Neuronal stem cell (in vitro differentiated cells): ENCODE measurements around the gene MAVS.
A peak's percentile ranks its signal among the peaks of the same experiment; 100 is the strongest.

Experiments
- DNase-seq: peaks from one replicate; pipeline ENCODE4 v3.0.0-alpha.2; 2013; ENCODE audit warnings: low spot score
- H2AFZ ChIP-seq: one replicate; pipeline ENCODE4 v1.6.1; 2013; ENCODE audit warnings: mild to moderate bottlenecking, low read length, inconsistent platforms
- H2AK5ac ChIP-seq: 2 replicates; pipeline ENCODE4 v1.6.1; 2013; ENCODE audit warnings: low read depth, mild to moderate bottlenecking, inconsistent platforms, low read length, moderate library complexity, mixed read lengths
- H2BK120ac ChIP-seq: 2 replicates; pipeline ENCODE4 v1.6.1; 2013; ENCODE audit warnings: low read depth, mild to moderate bottlenecking, inconsistent platforms, low read length, moderate library complexity, mixed read lengths
- H2BK12ac ChIP-seq: one replicate; pipeline ENCODE4 v1.6.1; 2013; ENCODE audit warnings: low read length, inconsistent platforms
- H2BK15ac ChIP-seq: 2 replicates; pipeline ENCODE4 v1.6.1; 2013; ENCODE audit warnings: mild to moderate bottlenecking, low read length, inconsistent platforms, mixed read lengths
- H2BK5ac ChIP-seq: one replicate; pipeline ENCODE4 v1.6.1; 2013; ENCODE audit warnings: inconsistent platforms, mild to moderate bottlenecking, low read length, moderate library complexity
- H3K14ac ChIP-seq: one replicate; pipeline ENCODE4 v1.6.1; 2013; ENCODE audit warnings: low read length, inconsistent platforms
- H3K18ac ChIP-seq: 2 replicates; pipeline ENCODE4 v1.6.1; 2013; ENCODE audit warnings: low read length, inconsistent platforms
- H3K23ac ChIP-seq: 2 replicates; pipeline ENCODE4 v1.6.1; 2013; ENCODE audit warnings: low read depth, mild to moderate bottlenecking, mixed read lengths, low read length, inconsistent platforms; ENCODE audit not compliant: poor library complexity
- H3K27ac ChIP-seq: replicated peaks from 3 replicates; pipeline ENCODE4 v1.5.1; 2013; ENCODE audit warnings: low read length, inconsistent platforms
- H3K27me3 ChIP-seq, 3 experiments: 2 replicates each; pipeline ENCODE4 v1.6.1; 2013; ENCODE audit warnings: low read length in 3 of 3, mild to moderate bottlenecking in 2 of 3, inconsistent platforms in 1 of 3, low read depth in 1 of 3, mixed read lengths in 1 of 3, moderate library complexity in 1 of 3; ENCODE audit not compliant: control insufficient read depth in 3 of 3, insufficient read depth in 3 of 3
- H3K36me3 ChIP-seq, 2 donors: replicated peaks in 1 of 2; 2 replicates each; pipeline ENCODE4 v1.6.1; 2013; ENCODE audit warnings: low read length in 2 of 2; ENCODE audit not compliant: control insufficient read depth in 2 of 2, insufficient read depth in 2 of 2
- H3K4ac ChIP-seq: 2 replicates; pipeline ENCODE4 v1.6.1; 2013; ENCODE audit warnings: inconsistent platforms, mild to moderate bottlenecking, low read length, moderate library complexity
- H3K4me1 ChIP-seq, 2 donors: 1 replicate in 1 of 2; 2 replicates in 1 of 2; pipeline ENCODE4 v1.6.1; 2013; ENCODE audit warnings: low read length in 2 of 2, low read depth in 1 of 2; ENCODE audit not compliant: control insufficient read depth in 2 of 2, insufficient read depth in 1 of 2
- H3K4me2 ChIP-seq: one replicate; pipeline ENCODE4 v1.6.1; 2013; ENCODE audit warnings: mild to moderate bottlenecking, low read length, inconsistent platforms; ENCODE audit not compliant: insufficient read depth, poor library complexity, severe bottlenecking
- H3K4me3 ChIP-seq, 2 donors: 2 replicates each; pipeline ENCODE4 v1.5.1; 2013; ENCODE audit warnings: low read length in 2 of 2, mild to moderate bottlenecking in 2 of 2, inconsistent platforms in 1 of 2, moderate library complexity in 1 of 2
- H3K79me1 ChIP-seq: one replicate; pipeline ENCODE4 v1.6.1; 2013; ENCODE audit warnings: low read depth, mild to moderate bottlenecking, inconsistent platforms, low read length, moderate library complexity
- H3K9ac ChIP-seq: one replicate; pipeline ENCODE4 v1.6.1; 2013; ENCODE audit warnings: mild to moderate bottlenecking, low read depth, low read length, inconsistent platforms; ENCODE audit not compliant: poor library complexity
- H3K9me3 ChIP-seq, 2 donors: replicated peaks in 1 of 2; 2 replicates each; pipeline versions ENCODE3 to v1.6.1; 2013; ENCODE audit warnings: low read length in 2 of 2, mild to moderate bottlenecking in 2 of 2, inconsistent platforms in 1 of 2, low read depth in 1 of 2, mixed read lengths in 1 of 2, moderate library complexity in 1 of 2; ENCODE audit not compliant: control insufficient read depth in 2 of 2, insufficient read depth in 1 of 2
- H4K8ac ChIP-seq: one replicate; pipeline ENCODE4 v1.6.1; 2013; ENCODE audit warnings: low read depth, mild to moderate bottlenecking, inconsistent platforms, low read length, moderate library complexity
- H4K91ac ChIP-seq: one replicate; pipeline ENCODE4 v1.6.1; 2013; ENCODE audit warnings: low read length, low read depth, mild to moderate bottlenecking, inconsistent platforms; ENCODE audit not compliant: poor library complexity
- WGBS, 2 donors: extraction: QIAGEN DNeasy Blood & Tissue Kit; methylation state at CpG; one replicate each; pipeline ENCODE4 v1.1.7; 2013; ENCODE audit warnings: missing lambda C conversion rate in 2 of 2, mixed read lengths in 1 of 2; ENCODE audit not compliant: insufficient read length in 2 of 2, insufficient replicate concordance in 1 of 2; ENCODE audit errors: extremely low coverage in 2 of 2; 5-methylcytosine and 5-hydroxymethylcytosine counted together

The MAVS gene

GRCh38 chr20:3861191-3861590, 14.6 kb downstream of the MAVS start:
- no peaks in the 10 kb centered on the region for H3K4me1 ChIP-seq
- H3K4me2 ChIP-seq = no peak overlapping the region
- no peak overlapping the region for H2BK12ac ChIP-seq
- no peak for DNase-seq
- no peak overlapping the region for H3K18ac ChIP-seq
- no peak overlapping the region for H2BK5ac ChIP-seq
- H3K79me1 ChIP-seq = no peaks in the 10 kb centered on the region
- no CpG with 5 or more reads among the region's 7 CpGs for WGBS, 2 donors
- no peaks in the 10 kb centered on the region for H3K27me3 ChIP-seq
- H2BK120ac ChIP-seq = no peak overlapping the region
- H4K8ac ChIP-seq = no peak overlapping the region
- no peak overlapping the region for H4K91ac ChIP-seq
- no peak overlapping the region for H2AFZ ChIP-seq
- H3K14ac ChIP-seq = no peak overlapping the region
- no peak overlapping the region for H3K4ac ChIP-seq
- H3K9me3 ChIP-seq = peaks cover 5 to 7% of the 10 kb centered on the region in 2 donors
- H3K23ac ChIP-seq = no peak overlapping the region
- no peak overlapping the region for H2BK15ac ChIP-seq
- peak overlapping the region in 1 of 2 donors; percentile 57 for H3K4me3 ChIP-seq
- no peak overlapping the region for H2AK5ac ChIP-seq
- no peak overlapping the region for H3K9ac ChIP-seq
- peaks cover 51 to 77% of the 10 kb centered on the region in 2 donors for H3K36me3 ChIP-seq
- no peak overlapping the region for H3K27ac ChIP-seq

- Histone ChIP-seq H3K14ac (no peak overlapping the region), H3K4me2 (no peak overlapping the region), H3K23ac (no peak overlapping the region), H4K91ac (no peak overlapping the region), H2BK5ac (no peak overlapping the region), H3K9ac (no peak overlapping the region), H3K79me1 (no peaks in the 10 kb centered on the region), H3K4me1 (no peaks in the 10 kb centered on the region), H3K27me3 (no peaks in the 10 kb centered on the region), H3K9me3 (peaks cover 5 to 7% of the 10 kb centered on the region in 2 donors), H3K4me3 (peak overlapping the region in 1 of 2 donors; percentile 1), H2BK12ac (no peak overlapping the region), H3K4ac (no peak overlapping the region), H2AK5ac (no peak overlapping the region), H3K36me3 (peaks cover 54 to 83% of the 10 kb centered on the region in 2 donors), H4K8ac (no peak overlapping the region), H2BK120ac (no peak overlapping the region), H2BK15ac (no peak overlapping the region), H3K27ac (no peak overlapping the region), H2AFZ (no peak overlapping the region), H3K18ac (no peak overlapping the region)
- no CpG with 5 or more reads among the region's 1 CpG for WGBS, 2 donors
- no peak for DNase-seq
Observed at GRCh38 chr20:3862333-3862732, 15.7 kb downstream of the MAVS start.

GRCh38 chr20:3863317-3863716, 16.7 kb downstream of the MAVS start:
- Histone ChIP-seq H2AK5ac (no peak overlapping the region), H3K14ac (no peak overlapping the region), H3K27ac (no peak overlapping the region), H3K18ac (no peak overlapping the region), H3K4me1 (no peaks in the 10 kb centered on the region), H3K27me3 (no peaks in the 10 kb centered on the region), H3K9ac (no peak overlapping the region), H2BK15ac (no peak overlapping the region), H3K4ac (no peak overlapping the region), H2BK12ac (no peak overlapping the region), H3K23ac (no peak overlapping the region), H3K79me1 (no peaks in the 10 kb centered on the region), H4K8ac (no peak overlapping the region), H4K91ac (peak overlapping the region; percentile 68), H2BK5ac (no peak overlapping the region), H3K4me2 (no peak overlapping the region), H3K36me3 (peaks cover 50 to 80% of the 10 kb centered on the region in 2 donors), H2BK120ac (no peak overlapping the region), H3K9me3 (peaks cover 5 to 7% of the 10 kb centered on the region in 2 donors), H3K4me3 (no peak overlapping the region), H2AFZ (no peak overlapping the region)
- WGBS, 2 donors = no CpG with 5 or more reads among the region's 7 CpGs
- no peak for DNase-seq

- H3K14ac ChIP-seq = no peak overlapping the region
- H3K18ac ChIP-seq = no peak overlapping the region
- no peak overlapping the region for H4K8ac ChIP-seq
- no peak overlapping the region for H2BK12ac ChIP-seq
- peak overlapping the region; percentile 65 for H3K23ac ChIP-seq
- no peaks in the 10 kb centered on the region for H3K27me3 ChIP-seq
- peaks cover 5 to 7% of the 10 kb centered on the region in 2 donors for H3K9me3 ChIP-seq
- no peak overlapping the region for H2AK5ac ChIP-seq
- no peak overlapping the region for H3K4me2 ChIP-seq
- peaks cover 50 to 81% of the 10 kb centered on the region in 2 donors for H3K36me3 ChIP-seq
- H3K4me1 ChIP-seq = no peaks in the 10 kb centered on the region
- H3K4ac ChIP-seq = no peak overlapping the region
- no peak overlapping the region for H2BK15ac ChIP-seq
- no peak for DNase-seq
- no peak overlapping the region for H2BK5ac ChIP-seq
- no CpG with 5 or more reads among the region's 5 CpGs for WGBS, 2 donors
- H4K91ac ChIP-seq = no peak overlapping the region
- no peak overlapping the region for H3K4me3 ChIP-seq
- no peak overlapping the region for H2AFZ ChIP-seq
- peak overlapping the region; percentile 50 for H3K9ac ChIP-seq
- no peak overlapping the region for H2BK120ac ChIP-seq
- H3K79me1 ChIP-seq = no peaks in the 10 kb centered on the region
- H3K27ac ChIP-seq = no peak overlapping the region
Observed at GRCh38 chr20:3864518-3864917, 17.9 kb downstream of the MAVS start.
